ENCODE measurements around the gene COL19A1.

DNA sequence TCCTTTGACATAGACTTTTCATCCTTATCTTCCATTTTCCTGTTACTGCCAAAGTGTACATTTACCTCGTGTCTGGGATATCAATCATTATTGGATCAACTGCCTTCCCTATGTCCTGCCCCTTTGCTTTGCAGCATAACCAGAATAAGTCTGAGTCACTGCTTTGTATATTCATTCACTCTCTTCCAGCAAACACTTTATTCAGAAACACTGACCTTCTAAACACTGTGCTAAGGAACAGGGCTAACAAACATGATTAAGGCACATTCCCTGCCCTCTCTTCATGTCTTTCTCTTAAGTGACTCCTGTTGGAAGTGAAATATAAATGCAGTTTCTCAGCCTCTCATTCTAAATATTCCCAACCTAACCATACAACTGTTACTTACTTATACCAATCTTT lies 66.9 kb downstream of the COL19A1 start:
- no peak for TF ChIP-seq CTCF (optimal IDR thresholded peaks at IDR 0.05 in 1 of 3, IDR thresholded peaks at IDR 0.05 in 1 of 3, conservative IDR thresholded peaks at IDR 0.05 in 1 of 3; ENCODE audit: extremely low read depth in 1 of 3, insufficient read depth in 2 of 3, low read length in 3 of 3)
- no peak for TF ChIP-seq EZH2 (IDR thresholded peaks at IDR 0.05; ENCODE audit: low read length)

Measured in keratinocyte (primary cell).